GM19025 (cell line): Measurements from ENCODE around the gene ST7L.
"Not testable (repeated sequence)": the region's sequence is repeated elsewhere in the genome, so short reads cannot be mapped to it uniquely, and the experiment has no call there.

ENCODE experiments used
- ATAC-seq: cut with Tn5 transposase; IDR thresholded peaks from one replicate; pipeline ENCODE4 v1.9.1; 2021; ENCODE audit warnings: mild to moderate bottlenecking, low read depth, moderate library complexity; ENCODE audit not compliant: unreplicated experiment

The ST7L gene

DNA sequence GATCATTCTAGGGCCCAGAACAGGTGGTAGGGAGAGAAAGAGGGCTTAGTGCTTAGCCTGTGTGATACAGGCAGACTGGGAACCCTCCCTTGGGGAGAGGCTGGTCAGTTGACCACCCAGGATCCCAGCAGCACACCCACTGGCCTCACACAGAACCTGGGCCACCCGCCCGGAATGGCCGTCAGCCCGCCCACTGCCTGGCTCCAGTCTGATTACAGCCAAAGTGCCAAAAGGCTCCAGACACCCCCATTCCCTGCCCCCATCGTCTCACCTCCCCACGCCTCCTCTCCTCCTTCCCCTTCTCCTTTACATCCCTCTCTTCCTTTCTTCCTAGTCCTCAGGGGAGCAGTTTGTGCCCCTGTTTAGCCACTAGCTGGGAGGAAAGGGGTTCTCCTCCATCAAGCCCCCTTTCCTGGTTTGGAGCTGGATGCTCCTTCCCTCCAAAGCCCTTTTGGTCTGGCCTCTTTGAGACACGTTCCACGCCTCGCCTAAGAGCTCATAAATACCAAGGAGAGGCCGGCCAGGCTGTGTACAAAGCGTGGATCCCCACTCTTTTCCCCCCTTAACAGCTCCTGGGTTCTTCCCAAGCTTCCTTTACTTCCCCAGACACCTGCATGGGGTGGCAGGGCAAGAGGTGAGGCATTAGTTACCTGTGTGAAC lies 114.8 kb downstream of the ST7L start:
- no peak for ATAC-seq

DNA sequence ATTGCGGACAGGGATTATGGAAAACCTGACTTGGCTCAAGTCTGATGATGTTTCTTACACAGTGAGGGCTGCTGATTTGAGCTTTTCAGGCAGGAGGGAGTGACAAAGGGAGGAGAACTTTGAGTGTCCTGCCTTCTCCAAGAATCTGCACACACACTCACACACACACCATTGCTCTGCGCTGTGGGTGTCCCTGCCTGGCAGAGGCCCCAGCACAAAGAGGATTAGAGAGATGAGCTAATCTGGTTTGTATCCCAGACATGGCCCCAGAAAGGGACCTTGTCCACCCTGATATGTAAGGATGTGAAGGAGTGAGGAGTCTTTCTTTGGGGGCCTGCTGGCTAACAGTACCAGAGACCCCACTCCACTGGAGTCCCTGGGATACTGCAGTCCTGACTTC lies 116.1 kb downstream of the ST7L start:
- ATAC-seq = no peak

DNA sequence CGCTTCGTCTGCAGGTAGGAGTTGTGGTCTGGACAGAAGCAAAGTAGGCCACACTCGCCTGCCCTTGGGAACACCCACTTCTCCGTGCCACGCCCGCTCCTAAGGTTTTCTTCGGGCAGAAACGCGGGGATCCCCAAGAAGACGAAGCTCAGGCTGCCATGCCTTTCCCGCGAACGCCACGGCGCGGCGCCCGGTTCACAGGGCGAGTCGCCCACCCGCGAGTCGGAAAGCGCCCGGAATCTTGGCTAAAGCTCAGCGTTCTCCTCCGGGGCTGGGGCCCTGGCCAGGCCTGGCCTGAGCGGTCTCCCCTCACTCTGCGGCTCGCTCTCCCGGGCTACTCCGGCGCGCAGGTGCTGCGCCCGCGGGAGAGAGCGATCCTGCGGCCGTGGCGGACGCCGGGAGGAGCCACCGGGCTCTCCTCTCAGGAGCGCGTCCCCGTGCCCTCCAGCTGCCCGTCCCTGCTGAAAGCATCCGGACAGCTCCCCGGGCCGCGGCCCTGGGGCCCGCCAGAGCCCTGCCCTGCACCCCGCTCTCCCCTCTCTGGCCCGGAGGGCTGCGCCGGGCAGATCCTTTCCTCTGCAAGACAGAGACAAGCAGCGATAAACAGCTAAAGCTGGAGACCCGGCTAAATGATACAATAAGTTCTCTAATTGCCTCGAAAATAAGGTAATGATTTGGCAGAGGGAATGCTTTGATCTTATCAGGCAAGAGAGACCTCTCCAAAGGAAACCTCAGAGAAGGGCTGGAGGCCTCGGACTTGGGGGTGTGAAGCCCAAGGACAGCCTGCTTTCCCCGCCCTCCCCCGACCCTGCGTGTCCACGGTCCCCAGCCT lies 116.9 kb downstream of the ST7L start:
- peak; percentile 71 for ATAC-seq

DNA sequence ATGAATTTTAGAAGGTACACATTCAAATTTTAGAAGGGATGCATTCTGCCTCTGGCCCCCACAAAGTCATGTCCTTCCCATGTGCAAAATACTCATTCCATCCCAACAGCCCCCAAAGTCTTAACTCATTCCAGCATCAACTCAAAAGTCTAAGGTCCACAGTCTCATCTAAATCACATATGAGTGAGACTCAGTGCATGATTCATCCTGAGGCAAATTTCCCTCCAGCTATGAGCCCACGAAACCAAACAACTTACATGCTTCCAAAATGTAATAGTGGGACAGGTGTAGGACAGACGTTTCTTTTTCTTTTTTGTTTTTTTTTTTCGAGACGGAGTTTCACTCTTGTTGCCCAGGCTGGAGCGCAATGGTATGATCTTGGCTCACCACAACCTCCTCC lies 122.7 kb downstream of the ST7L start:
- ATAC-seq = no peak

DNA sequence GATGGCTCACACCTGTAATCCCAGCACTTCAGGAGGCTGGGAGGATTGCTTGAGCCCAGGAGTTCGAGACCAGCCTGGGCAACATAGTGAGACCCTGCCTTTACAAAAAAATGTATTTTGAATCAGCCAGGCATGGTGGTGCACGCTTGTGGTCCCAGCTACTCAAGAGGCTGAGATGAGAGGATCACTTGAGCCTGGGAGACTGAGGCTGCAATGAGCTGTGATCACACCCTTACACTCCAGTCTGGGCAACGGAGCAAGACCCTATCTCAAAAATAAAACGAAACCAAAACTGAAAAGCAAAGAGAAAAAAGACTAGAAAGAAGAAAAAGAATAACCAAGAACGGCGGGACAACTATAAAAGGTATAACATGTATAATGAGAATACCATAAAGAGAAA lies 125.6 kb downstream of the ST7L start:
- ATAC-seq = no peak

DNA sequence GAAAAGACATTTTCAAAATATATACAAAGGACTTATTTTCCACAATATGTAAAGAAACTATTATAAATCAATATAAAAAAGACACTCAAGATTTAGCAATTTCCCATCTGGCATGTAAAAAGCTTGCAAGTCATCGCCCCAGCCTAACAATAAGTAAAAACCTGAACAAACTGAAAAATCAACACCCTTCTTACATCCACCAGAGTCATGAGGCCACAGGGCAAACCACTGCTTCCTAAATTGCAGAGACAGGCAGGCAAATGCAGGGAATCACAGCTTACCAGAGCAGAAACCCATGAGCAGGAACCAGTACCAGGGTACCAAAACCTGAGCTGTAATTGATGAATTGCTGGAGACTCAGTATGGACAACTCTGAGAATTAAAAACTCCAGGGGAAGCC lies 126.9 kb downstream of the ST7L start:
- ATAC-seq = no peak

DNA sequence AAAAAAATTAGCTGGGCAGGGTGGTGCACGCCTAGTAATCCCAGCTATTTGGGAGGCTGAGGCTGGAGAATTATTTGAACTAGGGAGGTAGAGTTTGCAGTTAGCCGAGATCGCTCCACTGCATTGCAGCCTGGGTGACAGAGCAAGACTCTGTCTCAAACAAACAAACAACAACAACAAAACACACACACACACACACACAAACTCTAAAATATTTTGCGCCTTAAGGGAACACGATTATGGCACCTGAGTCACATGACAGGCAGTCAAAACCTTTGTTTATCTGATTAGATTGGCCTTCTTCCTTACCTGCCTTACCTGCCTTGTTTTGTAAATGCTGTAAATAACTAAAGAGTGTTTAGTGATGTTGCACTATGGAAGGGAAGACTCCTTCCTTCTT lies 130.8 kb downstream of the ST7L start:
- no peak for ATAC-seq

DNA sequence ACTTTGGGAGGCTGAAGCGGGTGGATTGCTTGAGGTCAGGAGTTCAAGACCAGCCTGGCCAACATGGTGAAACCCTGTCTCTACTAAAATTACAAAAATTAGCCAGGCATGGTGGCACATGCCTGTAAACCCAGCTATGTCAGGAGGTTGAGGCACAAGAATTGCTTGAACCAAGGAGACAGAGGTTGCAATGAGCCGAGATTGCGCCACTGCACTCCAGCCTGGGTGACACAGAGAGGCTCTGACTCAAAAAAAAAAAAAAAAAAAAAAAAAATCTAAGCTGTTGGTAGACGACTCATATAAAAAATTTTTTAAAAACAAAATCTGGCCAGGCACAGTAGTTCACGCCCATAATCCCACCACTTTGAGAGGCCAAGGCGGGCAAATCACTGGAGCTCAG lies 131.3 kb downstream of the ST7L start:
- not testable (repeated sequence) for ATAC-seq

DNA sequence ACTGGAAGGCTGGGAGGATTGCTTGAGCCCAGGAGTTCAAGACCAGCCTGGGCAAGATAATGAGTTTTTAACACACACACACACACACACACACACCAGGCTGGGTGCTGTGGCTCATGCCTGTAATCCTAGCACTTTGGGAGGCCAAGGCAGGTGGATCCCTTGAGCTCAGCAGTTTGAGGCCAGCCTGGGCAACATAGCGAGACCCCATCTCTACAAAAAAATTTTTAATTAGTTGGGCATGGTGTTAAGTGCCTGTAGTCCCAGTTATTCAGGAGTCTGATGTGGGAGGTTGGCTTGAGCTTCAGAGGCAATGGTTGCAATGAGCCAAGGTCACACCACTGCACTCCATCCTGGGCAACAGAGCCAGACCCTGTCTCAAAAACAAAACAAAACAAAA lies 132.9 kb downstream of the ST7L start:
- not testable (repeated sequence) for ATAC-seq

DNA sequence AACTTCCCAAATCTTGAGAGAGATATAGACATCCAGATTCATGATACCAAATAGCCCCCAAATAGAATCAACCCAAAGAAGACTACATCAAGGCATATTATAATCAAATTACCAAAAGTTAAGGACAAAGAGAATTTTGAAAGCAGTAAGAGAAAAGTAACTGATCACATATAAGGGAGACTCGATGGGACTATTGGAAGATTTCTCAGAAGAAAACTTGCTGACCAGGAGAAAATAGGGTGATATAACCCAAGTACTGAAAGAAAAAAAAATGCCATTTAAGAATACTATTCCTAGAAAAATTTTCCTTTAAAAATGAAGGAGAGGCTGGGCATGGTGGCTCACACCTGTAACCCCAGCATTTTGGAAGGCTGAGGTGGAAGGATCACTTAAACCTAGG lies 140.6 kb downstream of the ST7L start:
- ATAC-seq = no peak

DNA sequence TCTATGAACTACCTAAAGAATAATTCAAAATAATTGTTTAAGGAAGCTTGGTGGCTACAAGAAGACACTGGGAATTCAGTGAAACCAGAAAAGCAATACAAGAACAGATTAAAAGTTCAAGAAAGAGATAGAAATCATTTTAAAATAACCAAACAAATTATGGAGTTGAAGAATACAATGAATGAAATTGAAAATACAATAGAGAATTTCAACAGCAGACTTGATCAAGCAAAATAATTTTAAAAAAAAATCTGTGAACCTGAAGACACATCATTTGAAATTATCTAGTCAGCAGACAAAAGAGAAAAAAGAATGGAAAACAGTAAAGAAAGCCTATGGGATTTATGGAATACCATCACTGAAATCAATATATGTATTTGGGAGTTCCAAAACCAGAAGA lies 141.4 kb downstream of the ST7L start:
- no peak for ATAC-seq
